H1 (cell line): Measurements from ENCODE around the gene SLC12A5. TPM values are rescaled to one million over a fixed set of nuclear protein-coding genes. Genes with fewer than 3 reads are reported as not detected.

Source experiments
- CTCF ChIA-PET: fragments of 300-600 bp; sonication (Branson Sonifier 250); formaldehyde crosslinking; loops from one replicate; lab custom pipeline; 2021; ENCODE audit not compliant: partially characterized antibody; lab: Charles Lee
- POLR2A ChIA-PET: fragments of 300-600 bp; sonication (Branson Sonifier 250); formaldehyde crosslinking; loops from one replicate; lab custom pipeline; 2021; ENCODE audit warnings: inconsistent platforms; ENCODE audit not compliant: partially characterized antibody; lab: Charles Lee
- DNase-seq, 2 experiments: peaks; one replicate each; pipeline versions ENCODE4 v3.0.0 to v3.0.0-alpha.2; 2010 to 2022; ENCODE audit warnings: low spot score in 2 of 2, low read depth in 1 of 2, mixed read lengths in 1 of 2
- FAIRE-seq: peaks from 2 replicates; lab custom pipeline; 2011; peaks lifted over from hg19 to GRCh38; lab: Jason Lieb, UNC
- H2AFZ ChIP-seq: 2 replicates; pipeline ENCODE4 v1.8.1; 2012; ENCODE audit warnings: low read length, inconsistent platforms
- H2AK5ac ChIP-seq: 2 replicates; pipeline ENCODE4 v1.6.1; 2013; ENCODE audit warnings: low read depth, low read length
- H2BK120ac ChIP-seq: replicated peaks from 2 replicates; pipeline ENCODE3; 2013; ENCODE audit warnings: low read depth, low read length, inconsistent platforms
- H2BK12ac ChIP-seq: 2 replicates; pipeline ENCODE4 v1.6.1; 2013; ENCODE audit warnings: low read depth, low read length
- H2BK15ac ChIP-seq: 2 replicates; pipeline ENCODE4 v1.6.1; 2013; ENCODE audit warnings: low read length
- H2BK20ac ChIP-seq: 2 replicates; pipeline ENCODE4 v1.6.1; 2013; ENCODE audit warnings: low read length
- H2BK5ac ChIP-seq: 2 replicates; pipeline ENCODE4 v1.6.1; 2013; ENCODE audit warnings: low read depth, low read length
- H3K14ac ChIP-seq: 2 replicates; pipeline ENCODE4 v1.6.1; 2013; ENCODE audit warnings: inconsistent platforms; ENCODE audit not compliant: insufficient read length
- H3K18ac ChIP-seq: 2 replicates; pipeline ENCODE4 v1.6.1; 2013; ENCODE audit warnings: low read length; ENCODE audit errors: extremely low read depth
- H3K23ac ChIP-seq: 2 replicates; pipeline ENCODE4 v1.6.1; 2013; ENCODE audit warnings: inconsistent platforms; ENCODE audit not compliant: insufficient read length
- H3K23me2 ChIP-seq: 2 replicates; pipeline ENCODE4 v1.6.1; 2013; ENCODE audit warnings: low read depth, low read length
- H3K27ac ChIP-seq: 2 replicates; pipeline ENCODE4 v1.6.1; 2011; ENCODE audit warnings: low read depth, low read length, inconsistent platforms
- H3K27me3 ChIP-seq, 4 experiments: replicated peaks in 1 of 4; 1 replicate in 1 of 4; 2 replicates in 3 of 4; pipeline versions ENCODE4 v1.6.1 to v1.8.1; 2011 to 2013; ENCODE audit warnings: low read length in 3 of 4, mild to moderate bottlenecking in 3 of 4, inconsistent platforms in 2 of 4, mixed read lengths in 2 of 4, moderate library complexity in 1 of 4; ENCODE audit not compliant: control insufficient read depth in 3 of 4, insufficient read depth in 3 of 4; ENCODE audit errors: extremely low read depth in 1 of 4
- H3K36me3 ChIP-seq, 4 experiments: 2 replicates each; pipeline versions ENCODE4 v1.6.1 to v1.8.1; 2011 to 2013; ENCODE audit warnings: mild to moderate bottlenecking in 4 of 4, low read length in 3 of 4, moderate library complexity in 2 of 4, control low read depth in 1 of 4, inconsistent platforms in 1 of 4; ENCODE audit not compliant: insufficient read depth in 4 of 4, control insufficient read depth in 2 of 4
- H3K4ac ChIP-seq: replicated peaks from 2 replicates; pipeline ENCODE3; 2013; ENCODE audit warnings: low read length, low read depth, mixed read lengths, inconsistent platforms; ENCODE audit not compliant: insufficient read length
- H3K4me1 ChIP-seq, 4 experiments: replicated peaks in 1 of 4; 1 replicate in 1 of 4; 2 replicates in 3 of 4; pipeline versions ENCODE4 v1.6.1 to v1.8.1; 2011 to 2013; ENCODE audit warnings: low read length in 3 of 4, inconsistent platforms in 2 of 4, mixed read lengths in 1 of 4; ENCODE audit not compliant: insufficient read depth in 4 of 4, control insufficient read depth in 3 of 4
- H3K4me2 ChIP-seq, 2 experiments: 2 replicates each; pipeline versions ENCODE4 v1.6.1 to v1.8.1; 2011 to 2013; ENCODE audit warnings: low read depth in 2 of 2, low read length in 2 of 2, control low read depth in 1 of 2, inconsistent platforms in 1 of 2, mild to moderate bottlenecking in 1 of 2; ENCODE audit not compliant: insufficient read depth in 1 of 2
- H3K4me3 ChIP-seq, 4 experiments: fragments of 200-600, 300-600 bp in 1 of 4; sonication (generic), shearing (Covaris generic), sonication (Bioruptor Twin) in 1 of 4; 2 replicates each; pipeline versions ENCODE4 v1.5.1 to v1.8.1; 2011 to 2016; ENCODE audit warnings: low read length in 4 of 4, low read depth in 3 of 4, control low read depth in 2 of 4, inconsistent platforms in 2 of 4, mild to moderate bottlenecking in 2 of 4, mixed read lengths in 1 of 4, moderate library complexity in 1 of 4; ENCODE audit not compliant: insufficient read depth in 2 of 4; ENCODE audit errors: extremely low read depth in 1 of 4
- H3K56ac ChIP-seq: replicated peaks from 2 replicates; pipeline ENCODE3; 2013; ENCODE audit warnings: low read depth, mild to moderate bottlenecking, mixed read lengths, low read length, inconsistent platforms; ENCODE audit not compliant: insufficient read length
- H3K79me1 ChIP-seq: 2 replicates; pipeline ENCODE4 v1.6.1; 2013; ENCODE audit warnings: low read depth, low read length, control low read depth
- H3K79me2 ChIP-seq, 2 experiments: 2 replicates each; pipeline versions ENCODE4 v1.6.1 to v1.8.1; 2012 to 2013; ENCODE audit warnings: low read length in 2 of 2, mild to moderate bottlenecking in 2 of 2, inconsistent platforms in 1 of 2; ENCODE audit not compliant: insufficient read depth in 2 of 2, control insufficient read depth in 1 of 2
- H3K9ac ChIP-seq, 4 experiments: replicated peaks in 1 of 4; 1 replicate in 1 of 4; 2 replicates in 3 of 4; pipeline versions ENCODE4 v1.6.1 to v1.8.1; 2011 to 2013; ENCODE audit warnings: low read depth in 3 of 4, low read length in 3 of 4, control low read depth in 2 of 4, mild to moderate bottlenecking in 2 of 4, moderate library complexity in 2 of 4, inconsistent platforms in 1 of 4; ENCODE audit errors: extremely low read depth in 1 of 4
- H3K9me3 ChIP-seq, 2 experiments: 2 replicates each; pipeline versions ENCODE4 v1.6.1 to v1.8.1; 2012 to 2013; ENCODE audit warnings: mild to moderate bottlenecking in 2 of 2, moderate library complexity in 2 of 2, control low read depth in 1 of 2, inconsistent platforms in 1 of 2, low read depth in 1 of 2, low read length in 1 of 2, mixed read lengths in 1 of 2; ENCODE audit not compliant: insufficient read depth in 2 of 2
- H4K20me1 ChIP-seq, 2 experiments: replicated peaks in 1 of 2; 2 replicates each; pipeline versions ENCODE3 to v1.8.1; 2011 to 2013; ENCODE audit warnings: inconsistent platforms in 2 of 2, low read length in 2 of 2, mild to moderate bottlenecking in 1 of 2; ENCODE audit not compliant: insufficient read depth in 2 of 2, control insufficient read depth in 1 of 2
- H4K5ac ChIP-seq: 2 replicates; pipeline ENCODE4 v1.6.1; 2013; ENCODE audit warnings: low read length, low read depth, mixed read lengths, inconsistent platforms; ENCODE audit not compliant: insufficient read length
- H4K8ac ChIP-seq: 2 replicates; pipeline ENCODE4 v1.8.0; 2013; ENCODE audit warnings: mild to moderate bottlenecking, moderate library complexity, low read length, inconsistent platforms; ENCODE audit not compliant: insufficient read depth; ENCODE audit errors: extremely low read depth
- H4K91ac ChIP-seq: replicated peaks from 2 replicates; pipeline ENCODE3; 2013; ENCODE audit warnings: low read length, mixed read lengths, inconsistent platforms; ENCODE audit not compliant: insufficient read length
- JUN ChIP-seq: IDR thresholded peaks from 2 replicates; pipeline ENCODE4 v1.6.1; 2011; ENCODE audit warnings: low read depth, mild to moderate bottlenecking, improper control_type of control experiment, low read length
- WGBS, 2 experiments: shearing (Covaris generic) in 1 of 2; methylation state at CpG; one replicate each; pipeline versions ENCODE4 v1.1.6 to v1.1.7; 2013 to 2015; ENCODE audit warnings: low lambda C conversion rate in 2 of 2, mixed read lengths in 2 of 2, inconsistent platforms in 1 of 2, low coverage in 1 of 2, missing lambda C conversion rate in 1 of 2; ENCODE audit not compliant: insufficient replicate concordance in 2 of 2, insufficient coverage in 1 of 2, insufficient read length in 1 of 2; ENCODE audit errors: extremely low coverage in 1 of 2, missing lambda C conversion rate in 1 of 2; 5-methylcytosine and 5-hydroxymethylcytosine counted together
- polyA plus RNA-seq, 7 experiments: library from polyadenylated mRNA; depleted of rRNA in 3 of 7; stranded (reverse) in 5 of 7; unstranded in 2 of 7; fragments of >200 nt in 5 of 7; fragments of 200-250 nt in 2 of 7; gene quantifications; 1 replicate in 5 of 7; 2 replicates in 1 of 7; 4 replicates in 1 of 7; pipeline versions ENCODE4 v1.2.1 to v1.2.3, GENCODE V29; 2011 to 2013; ENCODE audit warnings: missing spikeins in 2 of 7, mixed read lengths in 2 of 7
- total RNA-seq: library from RNA; stranded (reverse); fragmentation: NEBNext Ultra II Directional; extraction: Animal tissue kit (Norgen Biotek cat#: 25700); gene quantifications from 2 replicates; pipeline ENCODE4 v1.2.1, GENCODE V29; 2021

Gene SLC12A5
- total and polyA plus RNA-seq, 2 of the 8 experiments (the other 6 are each of a cell fraction or from before 2014, with no cell fraction given) = 1.9 to 7.3 TPM

- Histone ChIP-seq H3K4ac (no peak overlapping the region), H4K8ac (peak overlapping the region; percentile 100; the same call in 1 of the 2 replicates), H2BK12ac (no peak overlapping the region), H3K9me3 (no peaks in the 10 kb centered on the region; a peak in 1 of 4 replicates), H3K56ac (peak overlapping the region; percentile 82), H3K4me1 (peaks cover 0 to 6% (median 2%) of the 10 kb centered on the region in 4 experiments; a peak in 4 of 7 replicates), H2BK120ac (no peak overlapping the region), H3K23ac (no peak overlapping the region), H2BK20ac (no peak overlapping the region), H2BK5ac (peak overlapping the region; percentile 87; the same call in 1 of the 2 replicates), H3K4me2 (peak overlapping the region; percentile 69 to 90), H3K79me1 (peaks cover 5% of the 10 kb centered on the region; the same call in 1 of the 2 replicates), H4K91ac (no peak overlapping the region), H3K36me3 (no peaks in the 10 kb centered on the region), H3K4me3 (peak overlapping the region; percentile 78 to 97 (median 84)), H2AK5ac (no peak overlapping the region), H3K9ac (peak overlapping the region; percentile 85 to 100 (median 98)), H3K79me2 (peaks cover 17 to 55% of the 10 kb centered on the region in 2 experiments), H2AFZ (no peak overlapping the region), H4K5ac (no peak overlapping the region), H3K27ac (peak overlapping the region; percentile 99; the same call in 1 of the 2 replicates), H4K20me1 (peaks cover 9 to 12% of the 10 kb centered on the region in 2 experiments), H3K14ac (no peak overlapping the region), H3K23me2 (no peaks in the 10 kb centered on the region; the same call in 1 of the 2 replicates), H3K27me3 (no peaks in the 10 kb centered on the region), H2BK15ac (no peak overlapping the region), H3K18ac (no peak overlapping the region)
- ChIA-PET POLR2A (interaction anchor here (0.6 to 2.5 kb wide), 25 partner anchors 9 to 244 kb away, joined by 3 to 32 read pairs (median 3); partner anchors contain the start of genes CD40 and SLC12A5), CTCF (interaction anchor here (0.6 to 2.4 kb wide), 11 partner anchors 8 to 66 kb away, joined by 3 to 10 read pairs (median 3); no protein-coding TSS in a partner anchor)
- DNase-seq (no peak), FAIRE-seq (no peak)
- TF ChIP-seq JUN = no peak
- WGBS, 2 experiments = 15% methylated on average over 22 of the region's 22 CpGs; no CpG with 5 or more reads in 1 of the 2 experiments
Observed at GRCh38 chr20:46088409-46089166, 59.6 kb downstream of the SLC12A5 start.
